Omental fat pad (tissue), 4 donors: Measurements from ENCODE around the gene TRIM22. TPM values are rescaled to one million over a fixed set of nuclear protein-coding genes. Genes with fewer than 3 reads are reported as not detected.

Source experiments
- ATAC-seq: fragments of 150-250 bp; one replicate; pipeline ENCODE4 v1.9.1; 2016; ENCODE audit warnings: mild to moderate bottlenecking, moderate library complexity; ENCODE audit not compliant: low FRiP score
- DNase-seq: peaks from one replicate; pipeline ENCODE4 v3.0.0-alpha.2; 2019; ENCODE audit warnings: low spot score
- total RNA-seq, 4 donors: library from RNA; depleted of rRNA; stranded (reverse); fragments of >200 nt; gene quantifications; one replicate each; pipeline ENCODE4 v1.1.0, GENCODE V29; 2016
- TF ChIP-seq, protein P1 (sequence below), 3 donors: fragments of 450-650 bp; IDR thresholded peaks; one replicate each; pipeline ENCODE4 v1.5.1; 2016 to 2017; ENCODE audit warnings: antibody characterized with exemption in 3 of 3, mild to moderate bottlenecking in 3 of 3, moderate library complexity in 2 of 3

TRIM22 gene
- total RNA-seq, 4 donors from 2014 or later = 22.3 to 163 (median 55.7) TPM

DNA sequence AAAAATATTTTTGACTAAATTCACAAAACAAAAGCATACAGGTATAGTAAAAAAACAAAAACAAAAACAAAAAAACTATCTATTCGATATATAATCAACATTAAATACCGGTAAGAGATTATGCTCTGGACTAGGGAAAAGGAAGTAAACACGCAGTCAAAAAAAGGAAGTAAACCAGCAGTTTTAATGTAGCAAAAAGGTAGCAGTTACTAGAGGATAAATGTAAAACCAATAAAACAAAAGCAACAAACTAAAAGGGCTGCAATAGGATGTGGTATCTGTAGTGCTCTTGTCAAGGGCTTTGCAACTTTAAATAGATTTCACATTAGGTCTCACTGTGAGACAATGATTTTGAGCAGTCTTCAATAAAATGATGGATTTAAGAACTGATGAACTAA is 2.4 kb downstream of the TRIM22 start:
- ATAC-seq (no peak), DNase-seq (no peak)
- TF ChIP-seq, protein P1, sequence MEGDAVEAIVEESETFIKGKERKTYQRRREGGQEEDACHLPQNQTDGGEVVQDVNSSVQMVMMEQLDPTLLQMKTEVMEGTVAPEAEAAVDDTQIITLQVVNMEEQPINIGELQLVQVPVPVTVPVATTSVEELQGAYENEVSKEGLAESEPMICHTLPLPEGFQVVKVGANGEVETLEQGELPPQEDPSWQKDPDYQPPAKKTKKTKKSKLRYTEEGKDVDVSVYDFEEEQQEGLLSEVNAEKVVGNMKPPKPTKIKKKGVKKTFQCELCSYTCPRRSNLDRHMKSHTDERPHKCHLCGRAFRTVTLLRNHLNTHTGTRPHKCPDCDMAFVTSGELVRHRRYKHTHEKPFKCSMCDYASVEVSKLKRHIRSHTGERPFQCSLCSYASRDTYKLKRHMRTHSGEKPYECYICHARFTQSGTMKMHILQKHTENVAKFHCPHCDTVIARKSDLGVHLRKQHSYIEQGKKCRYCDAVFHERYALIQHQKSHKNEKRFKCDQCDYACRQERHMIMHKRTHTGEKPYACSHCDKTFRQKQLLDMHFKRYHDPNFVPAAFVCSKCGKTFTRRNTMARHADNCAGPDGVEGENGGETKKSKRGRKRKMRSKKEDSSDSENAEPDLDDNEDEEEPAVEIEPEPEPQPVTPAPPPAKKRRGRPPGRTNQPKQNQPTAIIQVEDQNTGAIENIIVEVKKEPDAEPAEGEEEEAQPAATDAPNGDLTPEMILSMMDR (IDR thresholded peaks at IDR 0.05) = no peak

DNA sequence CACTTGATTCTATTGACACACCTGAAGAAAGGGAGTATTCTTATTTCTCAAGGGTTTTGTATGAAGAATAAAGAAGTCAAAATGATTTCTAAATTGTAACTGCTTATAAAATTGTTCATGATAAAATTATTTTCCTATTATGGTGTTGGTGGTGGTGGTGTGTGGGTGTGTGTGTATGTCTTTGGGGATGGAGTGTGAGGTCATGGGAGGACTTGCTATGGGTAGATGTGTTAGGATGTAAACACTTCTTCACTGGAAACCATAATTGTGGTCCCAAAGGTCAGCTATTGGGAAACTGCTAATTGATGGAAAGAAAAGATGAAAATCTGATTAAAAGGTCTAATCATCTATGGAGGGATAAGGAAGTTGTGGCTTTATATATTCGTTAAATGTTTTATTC is 5.1 kb downstream of the TRIM22 start:
- DNase-seq (no peak), ATAC-seq (no peak)
- TF ChIP-seq, protein P1 (IDR thresholded peaks at IDR 0.05) = no peak

DNA sequence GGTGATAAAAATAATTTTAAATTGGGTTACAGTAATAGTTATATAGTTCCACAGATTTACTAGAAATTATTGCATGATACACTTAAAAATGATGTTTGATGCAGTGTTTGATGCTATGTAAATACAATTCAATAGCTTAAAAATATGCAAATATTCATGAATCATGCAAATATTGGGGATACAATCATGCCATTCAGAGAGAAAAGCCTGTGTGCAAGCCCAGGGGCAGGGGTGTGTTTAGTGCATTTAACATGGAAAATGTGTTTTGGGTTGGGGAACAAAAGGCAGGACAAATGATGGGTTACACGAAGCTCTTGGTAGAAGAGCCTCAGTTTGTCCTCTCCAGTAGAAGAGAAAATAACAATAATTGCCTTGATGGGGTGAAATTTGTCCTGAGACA is 6.0 kb downstream of the TRIM22 start:
- TF ChIP-seq, protein P1 (IDR thresholded peaks at IDR 0.05) = no peak
- no peak for DNase-seq
- no peak for ATAC-seq

DNA sequence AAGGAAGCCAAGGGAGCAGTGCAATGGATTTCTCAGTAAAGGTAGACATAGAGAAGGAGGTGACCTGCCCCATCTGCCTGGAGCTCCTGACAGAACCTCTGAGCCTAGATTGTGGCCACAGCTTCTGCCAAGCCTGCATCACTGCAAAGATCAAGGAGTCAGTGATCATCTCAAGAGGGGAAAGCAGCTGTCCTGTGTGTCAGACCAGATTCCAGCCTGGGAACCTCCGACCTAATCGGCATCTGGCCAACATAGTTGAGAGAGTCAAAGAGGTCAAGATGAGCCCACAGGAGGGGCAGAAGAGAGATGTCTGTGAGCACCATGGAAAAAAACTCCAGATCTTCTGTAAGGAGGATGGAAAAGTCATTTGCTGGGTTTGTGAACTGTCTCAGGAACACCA is 6.6 kb downstream of the TRIM22 start:
- ATAC-seq (no peak), DNase-seq (no peak)
- TF ChIP-seq, protein P1 (IDR thresholded peaks at IDR 0.05) = no peak

DNA sequence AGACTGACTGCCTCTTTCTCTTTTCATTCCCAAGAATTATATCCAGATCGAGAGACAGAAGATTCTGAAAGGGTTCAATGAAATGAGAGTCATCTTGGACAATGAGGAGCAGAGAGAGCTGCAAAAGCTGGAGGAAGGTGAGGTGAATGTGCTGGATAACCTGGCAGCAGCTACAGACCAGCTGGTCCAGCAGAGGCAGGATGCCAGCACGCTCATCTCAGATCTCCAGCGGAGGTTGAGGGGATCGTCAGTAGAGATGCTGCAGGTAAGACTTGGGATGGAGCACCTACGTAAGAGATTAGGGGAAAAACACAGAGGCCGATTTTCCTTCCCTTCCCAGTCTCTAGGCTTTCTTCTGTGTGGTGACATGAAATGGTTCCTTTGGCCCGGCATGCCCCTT is 8.7 kb downstream of the TRIM22 start:
- DNase-seq = no peak
- TF ChIP-seq, protein P1 (IDR thresholded peaks at IDR 0.05) = no peak
- no peak for ATAC-seq

DNA sequence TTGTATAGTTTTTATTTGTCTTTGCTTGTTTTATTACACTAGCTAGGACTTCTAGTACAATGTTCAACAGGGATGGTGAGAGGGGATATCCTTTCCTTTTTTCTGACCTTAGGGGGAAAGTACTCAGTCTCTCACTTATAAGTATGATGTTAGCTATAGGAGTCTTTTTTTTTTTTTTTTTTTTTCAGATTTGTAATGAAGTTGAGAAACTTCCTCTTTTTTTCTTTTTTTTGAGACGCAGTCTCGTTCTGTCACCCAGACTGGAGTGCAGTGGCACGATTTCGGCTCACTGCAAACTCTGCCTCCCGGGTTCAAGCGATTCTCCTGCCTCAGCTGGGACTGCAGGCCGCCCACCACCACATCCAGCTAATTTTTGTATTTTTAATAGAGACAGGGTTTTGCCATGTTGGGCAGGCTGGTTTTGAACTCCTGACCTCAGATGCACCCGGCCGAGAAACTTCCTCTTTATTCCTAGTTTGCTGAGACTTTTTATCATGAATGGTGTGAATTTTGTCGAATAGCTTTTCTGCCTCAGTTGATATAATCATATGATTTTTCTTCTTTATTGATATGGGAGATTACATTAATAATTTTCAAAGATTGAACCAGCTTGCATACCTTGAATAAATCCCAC is 10.9 kb downstream of the TRIM22 start:
- DNase-seq = no peak

More for the DNA sequence above, 10.9 kb downstream of the TRIM22 start:
- ATAC-seq = no peak
- TF ChIP-seq, protein P1 (IDR thresholded peaks at IDR 0.05) = no peak
